C4-2B (cell line): Measurements from ENCODE around the gene ATP5PO.

ENCODE experiments used
- H3K27ac ChIP-seq: fragments of 450-650 bp; 2 replicates; pipeline ENCODE4 v1.5.1; 2017
- ZFX ChIP-seq: fragments of 450-650 bp; IDR thresholded peaks from 2 replicates; pipeline ENCODE4 v1.6.1; 2017
- TF ChIP-seq, protein P1 (sequence below): fragments of 450-650 bp; conservative IDR thresholded peaks from 2 replicates; pipeline ENCODE4 v1.5.1; 2017; ENCODE audit warnings: mild to moderate bottlenecking

Gene ATP5PO

DNA sequence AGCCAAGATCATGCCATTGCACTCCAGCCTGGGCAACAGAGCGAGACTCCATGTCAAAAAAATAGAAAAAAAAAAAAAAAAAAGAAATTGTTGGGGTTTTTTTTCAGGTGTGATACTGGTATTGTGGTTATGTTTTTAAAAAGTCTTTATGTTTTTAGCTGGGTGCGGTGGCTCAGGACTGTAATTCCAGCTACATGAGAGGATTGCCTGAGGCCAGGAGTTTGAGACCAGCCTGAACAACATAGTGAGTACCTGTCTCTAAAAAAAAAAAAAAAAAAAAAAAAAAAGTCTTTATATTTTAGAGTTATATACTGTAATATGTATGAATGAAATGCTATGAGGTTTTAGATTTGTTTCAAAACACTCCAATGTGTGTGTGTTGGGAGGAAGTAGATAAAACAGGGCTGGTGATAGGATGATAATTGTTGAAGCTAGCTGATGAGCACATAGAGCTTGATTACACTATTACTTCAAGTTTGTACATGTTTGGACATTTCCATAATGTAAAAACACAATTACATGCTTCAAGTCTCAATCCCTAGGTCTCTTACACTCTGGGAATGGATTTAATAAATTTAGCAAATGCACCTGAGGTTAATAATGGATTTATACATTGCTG lies 30.2 kb upstream of the ATP5PO start:
- no peak overlapping the region for H3K27ac ChIP-seq
- TF ChIP-seq, protein P1, sequence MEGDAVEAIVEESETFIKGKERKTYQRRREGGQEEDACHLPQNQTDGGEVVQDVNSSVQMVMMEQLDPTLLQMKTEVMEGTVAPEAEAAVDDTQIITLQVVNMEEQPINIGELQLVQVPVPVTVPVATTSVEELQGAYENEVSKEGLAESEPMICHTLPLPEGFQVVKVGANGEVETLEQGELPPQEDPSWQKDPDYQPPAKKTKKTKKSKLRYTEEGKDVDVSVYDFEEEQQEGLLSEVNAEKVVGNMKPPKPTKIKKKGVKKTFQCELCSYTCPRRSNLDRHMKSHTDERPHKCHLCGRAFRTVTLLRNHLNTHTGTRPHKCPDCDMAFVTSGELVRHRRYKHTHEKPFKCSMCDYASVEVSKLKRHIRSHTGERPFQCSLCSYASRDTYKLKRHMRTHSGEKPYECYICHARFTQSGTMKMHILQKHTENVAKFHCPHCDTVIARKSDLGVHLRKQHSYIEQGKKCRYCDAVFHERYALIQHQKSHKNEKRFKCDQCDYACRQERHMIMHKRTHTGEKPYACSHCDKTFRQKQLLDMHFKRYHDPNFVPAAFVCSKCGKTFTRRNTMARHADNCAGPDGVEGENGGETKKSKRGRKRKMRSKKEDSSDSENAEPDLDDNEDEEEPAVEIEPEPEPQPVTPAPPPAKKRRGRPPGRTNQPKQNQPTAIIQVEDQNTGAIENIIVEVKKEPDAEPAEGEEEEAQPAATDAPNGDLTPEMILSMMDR: no peak
- TF ChIP-seq ZFX: no peak

- TF ChIP-seq, protein P1: no peak
- TF ChIP-seq ZFX: no peak
- no peak overlapping the region for H3K27ac ChIP-seq
Measured at GRCh38 chr21:33944185-33944763, 28.7 kb upstream of the ATP5PO start.

DNA sequence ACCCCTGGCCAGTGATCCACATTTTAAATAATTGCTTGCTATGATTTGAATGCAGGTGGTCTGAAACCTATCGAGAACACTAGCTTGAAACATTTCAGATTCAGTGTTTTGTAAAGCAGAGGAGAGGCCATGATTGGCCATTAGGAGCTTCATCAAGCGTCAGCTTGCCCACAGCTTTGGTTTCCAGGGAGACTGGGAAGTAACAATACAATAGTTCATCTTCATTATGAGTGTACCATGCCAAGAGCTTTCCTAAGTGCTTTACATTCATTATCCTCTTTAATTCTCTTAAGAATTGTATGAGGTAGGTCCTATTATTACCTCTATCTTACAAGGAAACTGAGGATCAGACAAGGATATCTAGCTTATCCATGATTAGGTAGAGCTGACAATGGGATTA lies 27.7 kb upstream of the ATP5PO start:
- no peak overlapping the region for H3K27ac ChIP-seq
- no peak for TF ChIP-seq ZFX
- TF ChIP-seq, protein P1: no peak

- TF ChIP-seq ZFX: no peak
- TF ChIP-seq, protein P1: no peak
- no peak overlapping the region for H3K27ac ChIP-seq
Measured at GRCh38 chr21:33942426-33942825, 26.8 kb upstream of the ATP5PO start.

- no peak overlapping the region for H3K27ac ChIP-seq
Measured at GRCh38 chr21:33940881-33941245, 25.3 kb upstream of the ATP5PO start.

DNA sequence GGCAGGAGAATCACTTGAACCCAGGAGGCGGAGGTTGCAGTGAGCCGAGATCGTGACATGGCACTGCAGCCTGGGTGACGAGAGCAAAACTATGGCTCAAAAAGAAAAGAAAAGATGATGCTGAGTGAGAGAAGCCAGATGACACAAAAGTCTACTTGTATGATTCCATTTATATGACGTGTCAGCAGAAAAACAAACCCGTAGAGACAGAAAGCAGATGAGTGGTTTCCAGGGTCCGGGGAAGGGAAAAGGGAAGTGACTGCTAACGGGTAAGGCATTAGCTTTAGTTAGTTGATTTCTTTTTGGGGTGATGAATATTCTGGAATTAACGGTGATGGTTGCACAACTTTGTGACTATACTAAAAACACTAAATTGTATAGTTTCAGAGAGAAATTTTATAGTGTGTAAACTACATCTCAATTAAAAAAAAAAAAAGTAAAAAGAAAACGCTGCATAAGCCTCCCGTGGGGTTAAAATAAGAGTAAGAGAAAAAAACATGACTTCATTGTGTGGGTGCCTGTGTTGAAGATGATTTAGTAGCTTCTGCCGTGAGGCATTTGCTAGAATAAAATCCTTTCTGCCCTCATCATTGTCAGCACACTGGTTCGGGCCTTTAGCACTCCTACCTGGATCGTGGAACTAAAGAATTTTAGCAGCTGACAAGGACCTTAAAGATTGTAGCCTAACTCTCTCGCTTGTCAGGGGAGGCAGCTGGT lies 24.7 kb upstream of the ATP5PO start:
- no peak overlapping the region for H3K27ac ChIP-seq
- TF ChIP-seq, protein P1: no peak
- no peak for TF ChIP-seq ZFX

More at GRCh38 chr21:33940881-33941245, 25.3 kb upstream of the ATP5PO start:
- TF ChIP-seq ZFX: no peak
- TF ChIP-seq, protein P1: no peak

DNA sequence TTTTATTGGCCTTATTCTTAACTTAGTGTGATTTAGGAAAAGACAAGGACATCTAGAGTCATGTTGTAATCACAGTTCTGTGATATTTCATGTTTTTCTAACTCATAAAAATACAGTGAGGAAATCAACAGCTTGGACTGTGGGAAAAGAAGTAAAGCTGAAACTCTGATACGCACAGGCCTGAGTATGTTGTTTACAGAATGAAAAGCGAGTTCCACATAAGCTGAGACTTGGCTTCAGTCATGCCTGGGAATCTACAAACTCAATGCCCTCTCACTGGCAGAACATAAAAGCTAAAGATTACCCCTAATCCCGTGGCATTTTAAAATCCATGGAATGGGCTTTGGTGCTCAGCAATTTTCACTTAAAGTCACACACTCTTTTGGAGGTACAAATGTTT lies 23.6 kb upstream of the ATP5PO start:
- TF ChIP-seq, protein P1: no peak
- no peak for TF ChIP-seq ZFX
- no peak overlapping the region for H3K27ac ChIP-seq
